GM10266 (cell line): ENCODE results near the gene KBTBD13.

Source experiments
- DNase-seq: peaks from one replicate; pipeline ENCODE4 v3.0.0; 2012; ENCODE audit errors: extremely low spot score
- TF ChIP-seq, protein P1 (sequence below): IDR thresholded peaks from 2 replicates; pipeline ENCODE4 v1.5.1; 2012; ENCODE audit warnings: mild to moderate bottlenecking, low read depth; ENCODE audit not compliant: control insufficient read depth, insufficient read depth; ENCODE audit errors: missing control alignments

The KBTBD13 gene

DNA sequence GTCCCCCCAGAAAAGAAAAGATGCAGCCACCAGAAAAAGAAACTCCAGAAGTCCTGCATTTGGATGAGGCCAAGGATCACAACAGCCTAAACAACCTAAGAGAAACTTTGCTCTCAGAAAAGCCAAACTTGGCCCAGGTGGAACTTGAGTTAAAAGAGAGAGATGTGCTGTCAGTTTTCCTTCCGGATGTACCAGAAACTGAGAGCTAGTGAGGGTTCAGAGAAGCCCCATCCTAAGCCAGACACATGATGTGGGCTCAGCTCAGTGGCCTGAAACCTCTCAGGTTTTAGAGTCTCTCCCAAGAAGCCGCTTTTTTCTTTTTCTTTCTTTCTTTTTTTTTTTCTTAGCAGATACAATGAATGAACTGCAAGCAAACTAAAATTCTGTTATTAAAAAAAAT is 23.6 kb upstream of the KBTBD13 start:
- TF ChIP-seq, protein P1, sequence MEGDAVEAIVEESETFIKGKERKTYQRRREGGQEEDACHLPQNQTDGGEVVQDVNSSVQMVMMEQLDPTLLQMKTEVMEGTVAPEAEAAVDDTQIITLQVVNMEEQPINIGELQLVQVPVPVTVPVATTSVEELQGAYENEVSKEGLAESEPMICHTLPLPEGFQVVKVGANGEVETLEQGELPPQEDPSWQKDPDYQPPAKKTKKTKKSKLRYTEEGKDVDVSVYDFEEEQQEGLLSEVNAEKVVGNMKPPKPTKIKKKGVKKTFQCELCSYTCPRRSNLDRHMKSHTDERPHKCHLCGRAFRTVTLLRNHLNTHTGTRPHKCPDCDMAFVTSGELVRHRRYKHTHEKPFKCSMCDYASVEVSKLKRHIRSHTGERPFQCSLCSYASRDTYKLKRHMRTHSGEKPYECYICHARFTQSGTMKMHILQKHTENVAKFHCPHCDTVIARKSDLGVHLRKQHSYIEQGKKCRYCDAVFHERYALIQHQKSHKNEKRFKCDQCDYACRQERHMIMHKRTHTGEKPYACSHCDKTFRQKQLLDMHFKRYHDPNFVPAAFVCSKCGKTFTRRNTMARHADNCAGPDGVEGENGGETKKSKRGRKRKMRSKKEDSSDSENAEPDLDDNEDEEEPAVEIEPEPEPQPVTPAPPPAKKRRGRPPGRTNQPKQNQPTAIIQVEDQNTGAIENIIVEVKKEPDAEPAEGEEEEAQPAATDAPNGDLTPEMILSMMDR = no peak
- no peak for DNase-seq

DNA sequence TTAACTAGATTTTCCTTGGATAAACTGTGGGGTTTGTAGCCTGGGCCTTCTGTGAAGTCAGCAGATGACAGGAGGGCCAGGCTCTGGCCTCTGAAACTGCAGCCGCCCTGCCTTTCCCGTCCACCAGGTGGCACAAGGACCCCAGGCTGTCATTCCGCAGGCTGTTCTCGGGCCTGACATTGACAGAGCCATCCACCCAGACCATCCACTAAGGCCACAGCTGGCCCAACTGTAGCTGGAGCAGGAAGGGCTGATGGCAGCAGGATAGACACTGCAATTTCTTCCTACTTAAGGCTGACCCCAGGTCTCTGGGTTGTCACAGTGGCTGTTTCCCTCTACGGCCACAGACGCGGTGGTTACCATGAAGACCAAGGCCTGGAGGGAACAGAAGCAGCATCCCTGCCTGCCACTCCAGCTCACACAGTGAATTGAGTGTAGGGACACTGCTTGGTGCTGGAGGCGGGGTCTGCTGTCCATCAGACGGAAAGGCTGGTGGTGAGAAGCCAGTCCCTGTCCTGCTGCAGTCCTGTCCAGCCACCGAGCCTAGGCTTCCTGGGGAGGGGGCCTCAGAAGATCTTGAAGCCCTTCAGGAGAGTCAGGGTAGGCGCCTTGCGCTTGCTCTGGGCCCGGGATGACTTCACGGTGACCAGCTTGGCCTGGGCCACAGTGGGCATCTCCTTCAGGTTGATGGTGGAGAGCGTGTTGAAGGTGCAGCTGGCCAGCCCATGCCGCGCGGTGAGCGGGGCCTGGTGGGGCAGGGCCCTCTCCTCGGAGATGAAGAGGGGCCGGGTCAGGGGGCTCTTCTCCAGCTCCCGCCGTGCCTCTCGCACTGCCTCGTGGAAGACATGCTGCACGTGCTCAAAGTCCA is 22.0 kb upstream of the KBTBD13 start:
- TF ChIP-seq, protein P1 = peak; percentile 85
- peak; percentile 73 for DNase-seq

DNA sequence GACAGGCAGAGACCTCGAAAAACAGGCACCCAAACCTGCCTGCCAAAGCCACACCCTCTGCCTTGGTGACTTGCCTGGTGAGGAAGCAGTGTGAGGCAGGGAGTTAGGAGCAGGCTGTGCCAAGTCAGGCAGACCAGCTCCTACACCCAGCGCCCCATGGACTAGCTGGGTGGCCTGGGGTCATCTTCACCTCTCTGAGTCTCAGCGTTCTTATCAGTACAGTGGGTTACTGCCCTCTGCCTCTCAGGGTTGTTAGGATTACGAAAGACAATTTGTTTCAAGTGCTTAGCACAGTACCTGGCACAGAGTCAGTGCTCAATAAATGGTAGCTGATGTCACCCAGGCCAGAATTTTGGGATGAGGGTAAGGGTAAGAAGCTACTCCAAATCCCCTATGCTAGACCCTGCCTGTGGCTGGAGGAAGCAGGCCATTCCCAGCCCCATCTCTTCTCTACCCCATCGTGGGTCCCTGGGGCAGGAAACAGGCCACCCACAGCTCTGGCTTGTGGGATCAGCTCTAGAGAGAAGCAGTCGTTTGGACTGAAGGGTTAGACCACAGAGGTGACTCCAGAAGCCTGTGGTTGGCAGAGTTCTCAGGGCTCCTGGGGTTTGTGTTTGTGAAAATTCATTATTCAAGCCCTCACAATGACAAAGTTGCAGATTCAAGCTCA is 21.2 kb upstream of the KBTBD13 start:
- no peak for DNase-seq
- TF ChIP-seq, protein P1 = no peak

DNA sequence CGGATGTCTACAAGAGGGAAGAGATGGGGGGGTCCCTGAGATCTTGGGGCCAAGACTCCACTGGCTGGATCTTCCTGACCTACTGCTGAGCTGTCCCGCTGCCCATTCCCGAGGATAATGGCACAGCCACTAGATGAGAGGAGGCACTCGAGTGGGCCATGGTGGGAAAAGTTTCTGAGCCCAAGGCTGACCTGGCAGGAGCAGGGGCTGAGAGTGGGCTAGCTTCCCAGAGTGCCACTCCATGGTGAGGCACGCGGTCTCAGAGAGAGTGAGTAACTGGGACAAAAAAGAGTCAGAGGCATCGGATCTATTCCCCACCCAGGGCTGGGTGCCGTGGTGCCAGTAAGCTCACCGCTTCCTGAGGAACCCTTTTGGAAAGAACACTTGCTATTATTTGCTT is 20.4 kb upstream of the KBTBD13 start:
- TF ChIP-seq, protein P1 = no peak
- DNase-seq = no peak

DNA sequence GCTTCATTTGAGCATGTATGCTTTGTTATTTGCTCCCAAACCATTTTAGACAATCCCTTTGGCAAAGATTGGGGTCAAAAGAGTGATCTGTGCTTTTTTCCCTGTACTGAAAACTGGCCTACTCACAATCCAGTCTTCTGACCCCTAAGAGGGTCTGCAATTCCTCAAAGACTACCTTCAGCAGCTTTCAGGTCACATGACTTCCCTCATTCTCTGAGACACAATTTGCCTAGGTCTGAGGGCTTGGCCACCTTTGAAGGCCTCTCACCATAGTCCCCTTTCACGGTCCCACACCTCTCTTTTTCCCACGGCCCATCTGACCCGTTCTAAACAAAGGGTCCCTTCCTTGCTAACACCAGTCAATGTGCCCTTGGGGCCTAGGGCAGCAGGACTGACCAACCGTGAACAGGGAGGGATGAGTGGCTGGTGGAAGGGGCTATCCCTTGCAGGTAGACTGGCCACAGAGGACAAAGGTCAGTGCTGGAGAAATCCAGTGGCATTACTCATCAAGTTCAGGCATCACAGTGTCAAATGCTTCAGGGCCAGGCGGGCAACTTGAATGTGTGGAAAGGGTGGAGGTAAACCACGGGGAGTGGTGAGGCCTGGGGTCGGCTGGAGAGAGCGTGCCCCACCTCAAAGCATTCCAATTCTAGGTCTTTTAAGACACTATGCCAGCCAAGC is 19.5 kb upstream of the KBTBD13 start:
- DNase-seq = no peak
- TF ChIP-seq, protein P1 = no peak

DNA sequence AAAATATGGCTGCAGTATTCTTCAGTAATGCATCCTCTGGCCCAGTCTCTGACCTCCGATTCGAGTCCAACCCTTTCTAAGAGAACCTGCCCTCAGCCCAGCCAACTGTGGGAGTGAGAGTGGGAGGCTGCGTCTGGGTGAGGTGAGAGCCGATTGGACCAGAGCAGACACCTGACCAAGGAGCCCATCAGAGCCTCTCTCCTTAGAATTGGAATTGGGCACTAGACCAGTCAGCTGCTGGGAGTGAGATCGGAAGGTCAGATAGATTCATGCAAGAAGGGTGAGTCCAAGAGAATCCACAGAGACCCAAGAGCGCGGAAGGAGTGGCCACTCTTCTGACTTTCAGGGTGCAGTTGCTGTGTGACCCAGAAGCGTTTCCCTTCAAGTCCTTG is 19.0 kb upstream of the KBTBD13 start:
- no peak for DNase-seq
- TF ChIP-seq, protein P1 = no peak
